GM18517 (cell line): ENCODE results near the gene RAD52.
"Not testable (repeated sequence)": the region's sequence is repeated elsewhere in the genome, so short reads cannot be mapped to it uniquely, and the experiment has no call there.

Source experiments
- ATAC-seq: cut with Tn5 transposase; IDR thresholded peaks from one replicate; pipeline ENCODE4 v1.9.1; 2021; ENCODE audit warnings: mild to moderate bottlenecking, moderate library complexity; ENCODE audit not compliant: unreplicated experiment

The RAD52 gene

DNA sequence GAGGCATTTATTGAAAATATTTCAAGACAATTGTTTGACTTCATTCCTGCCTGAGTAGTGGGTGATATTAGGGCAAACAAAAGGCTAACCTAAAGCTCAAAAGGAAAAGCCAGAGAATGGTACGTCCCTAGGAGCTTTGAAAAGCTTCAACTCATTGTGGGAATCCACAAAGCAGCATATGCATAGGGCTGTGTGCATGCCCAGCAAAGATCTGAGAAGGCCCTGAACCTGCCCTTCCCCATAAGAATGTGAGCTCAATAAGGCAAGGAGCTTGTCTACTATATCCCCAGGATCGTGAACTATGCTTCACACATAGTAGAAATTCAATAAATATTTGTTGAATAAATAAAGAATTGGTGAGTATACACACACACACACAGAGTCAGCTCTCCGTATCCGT is 19.1 kb upstream of the RAD52 start:
- ATAC-seq, result no peak

DNA sequence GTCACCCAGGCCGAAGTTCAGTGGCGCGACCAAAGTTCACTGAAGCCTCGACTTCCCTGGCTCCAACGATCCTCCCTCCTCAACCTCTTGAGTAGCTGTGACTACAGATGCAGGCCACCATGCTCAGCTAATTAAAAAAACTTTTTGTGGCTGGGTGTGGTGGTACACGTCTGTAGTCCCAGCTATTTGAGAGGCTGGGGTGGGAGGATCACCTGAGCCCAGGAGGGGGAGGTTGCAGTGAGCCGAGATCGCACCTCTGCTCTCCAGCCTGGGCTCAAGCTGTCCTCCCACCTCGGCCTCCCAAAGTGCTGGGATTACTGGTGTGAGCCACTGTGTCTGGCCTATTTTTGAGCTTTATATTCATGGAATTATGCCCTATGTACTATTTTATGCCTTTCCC is 18.1 kb upstream of the RAD52 start:
- ATAC-seq, result no peak

DNA sequence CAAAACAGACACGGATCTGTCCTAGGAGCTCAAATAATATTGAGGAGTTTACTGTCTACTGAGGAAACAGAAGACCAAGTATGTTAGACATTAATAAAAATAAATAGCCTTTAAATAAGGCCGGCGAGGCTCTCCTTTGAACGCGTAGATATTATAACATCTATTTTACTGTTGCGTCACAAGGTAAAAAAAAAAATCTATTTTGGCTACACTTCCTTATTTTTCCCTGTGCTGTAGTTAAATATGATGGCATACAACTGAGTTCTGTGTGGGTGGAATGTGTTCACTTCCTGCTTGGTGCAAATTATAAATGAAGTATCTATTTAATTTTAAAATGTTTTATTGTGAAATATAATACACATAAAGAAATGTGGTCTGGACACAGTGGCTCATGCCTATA is 17.2 kb upstream of the RAD52 start:
- ATAC-seq, result no peak

DNA sequence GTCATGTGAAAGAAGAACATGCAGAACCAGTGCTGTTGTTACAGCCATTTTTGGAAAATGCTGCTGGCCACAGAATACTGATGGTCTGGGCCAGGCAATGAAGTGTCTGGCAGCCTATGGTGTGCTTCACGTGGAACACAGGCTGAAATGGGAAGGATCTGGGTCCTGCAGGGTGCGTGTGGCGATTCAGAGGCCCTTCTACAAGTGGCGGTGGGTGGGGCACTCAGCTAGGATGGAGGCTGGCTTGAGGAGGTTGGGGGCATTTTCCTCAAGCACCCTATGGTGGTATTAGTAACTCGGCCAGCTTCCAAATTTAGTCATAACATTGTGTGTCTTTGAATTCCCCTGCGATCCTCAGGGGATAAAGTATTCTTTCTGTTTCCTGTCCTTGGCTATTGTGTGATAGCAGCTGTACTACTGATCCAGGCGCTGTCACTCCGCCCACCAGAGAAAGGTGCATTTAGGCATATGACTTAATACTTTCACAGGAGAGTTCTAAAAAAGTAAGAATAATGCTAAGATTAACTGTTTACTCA is 9.2 kb upstream of the RAD52 start:
- ATAC-seq, result peak; percentile 77

DNA sequence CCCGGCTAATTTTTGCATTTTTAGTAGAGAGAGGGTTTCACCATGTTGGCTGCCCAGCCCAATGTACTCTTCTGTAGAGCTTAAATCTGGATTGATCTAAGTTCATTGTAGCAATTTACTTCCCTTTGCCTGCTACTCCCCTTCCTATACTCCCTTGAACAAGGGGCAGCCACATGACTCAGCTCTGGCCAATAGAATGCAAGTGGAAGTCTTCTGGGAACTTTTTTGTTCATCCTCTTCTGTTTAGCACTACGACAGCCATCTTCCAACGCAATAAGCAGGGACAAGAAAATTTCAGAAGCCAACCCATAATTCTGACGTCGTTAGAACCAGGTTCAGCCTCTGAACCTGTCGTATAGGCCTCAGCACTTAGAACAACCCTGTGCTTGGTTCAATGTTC is 6.4 kb upstream of the RAD52 start:
- no peak for ATAC-seq

DNA sequence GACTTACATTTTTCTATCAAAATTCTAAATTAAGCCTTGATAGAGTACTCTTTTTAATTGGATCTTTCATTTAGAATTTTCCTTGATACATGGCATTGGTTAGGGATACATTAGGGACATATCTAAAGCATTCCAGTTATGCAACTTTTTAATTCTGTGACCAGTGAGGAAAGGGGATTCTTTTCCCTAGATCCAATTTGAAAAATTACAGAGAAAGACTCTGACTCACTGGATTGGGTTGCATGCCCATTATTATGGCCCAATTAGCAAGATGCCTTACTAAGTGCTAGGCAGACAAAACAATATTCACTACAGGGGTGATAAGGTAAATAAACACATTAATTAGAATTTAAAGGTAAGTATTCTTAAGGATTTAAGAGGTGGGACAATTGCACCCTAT is 5.2 kb upstream of the RAD52 start:
- ATAC-seq, result no peak

DNA sequence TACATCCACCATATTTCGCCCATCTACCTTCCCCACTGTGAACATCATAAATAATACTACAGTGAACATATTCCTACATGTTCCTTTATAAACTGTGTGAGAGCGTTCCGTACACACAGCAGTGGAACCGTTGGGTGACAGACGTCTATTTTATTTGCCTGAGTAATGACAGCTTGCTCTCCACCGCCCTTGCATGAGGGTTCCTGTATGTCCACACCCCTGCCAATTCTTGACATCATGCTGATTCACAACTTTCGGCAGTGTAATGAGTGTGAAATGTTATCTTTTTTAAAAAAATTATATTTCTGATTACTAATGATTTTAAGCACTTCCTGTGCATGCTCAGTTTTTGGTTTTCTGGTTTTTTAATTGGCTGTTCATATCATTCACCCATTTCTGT is 4.3 kb upstream of the RAD52 start:
- no peak for ATAC-seq

DNA sequence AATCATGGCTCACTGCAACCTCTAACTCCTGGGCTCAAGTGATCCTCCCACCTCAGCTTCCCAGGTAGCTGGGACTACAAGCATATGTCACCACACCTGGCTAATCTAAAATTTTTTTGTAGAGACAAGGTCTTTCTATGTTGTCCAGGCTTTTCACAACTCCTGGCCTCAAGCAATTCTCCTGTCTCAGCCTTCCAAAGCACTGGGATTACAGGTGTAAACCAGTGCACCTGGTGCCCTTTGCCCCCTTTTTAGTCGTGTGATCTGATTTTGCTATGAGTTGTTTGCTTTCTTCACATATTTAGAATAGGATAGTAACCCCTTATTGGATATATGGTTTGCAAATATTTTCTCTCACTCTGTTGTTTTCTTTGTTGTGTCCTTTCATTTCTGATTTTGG is 1.7 kb upstream of the RAD52 start:
- no peak for ATAC-seq

DNA sequence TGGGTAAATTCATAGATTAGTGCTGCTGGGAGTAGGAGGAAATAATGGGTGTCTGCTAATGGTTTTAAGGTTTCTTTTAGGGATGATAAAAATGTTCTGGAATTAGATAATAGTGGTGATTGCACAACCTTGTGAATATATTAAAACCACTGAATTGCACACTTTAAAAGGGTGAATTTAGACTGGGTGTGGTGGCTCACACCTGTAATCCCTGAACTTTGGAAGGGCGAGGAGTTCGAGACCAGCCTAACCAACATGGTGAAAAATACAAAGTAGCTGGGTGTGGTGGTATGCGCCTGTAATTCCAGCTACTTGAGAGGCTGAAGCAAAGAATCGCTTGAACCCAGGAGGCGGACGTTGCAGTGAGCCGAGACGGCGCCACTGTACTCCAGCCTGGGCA is 1.3 kb downstream of the RAD52 start:
- ATAC-seq, result no peak

DNA sequence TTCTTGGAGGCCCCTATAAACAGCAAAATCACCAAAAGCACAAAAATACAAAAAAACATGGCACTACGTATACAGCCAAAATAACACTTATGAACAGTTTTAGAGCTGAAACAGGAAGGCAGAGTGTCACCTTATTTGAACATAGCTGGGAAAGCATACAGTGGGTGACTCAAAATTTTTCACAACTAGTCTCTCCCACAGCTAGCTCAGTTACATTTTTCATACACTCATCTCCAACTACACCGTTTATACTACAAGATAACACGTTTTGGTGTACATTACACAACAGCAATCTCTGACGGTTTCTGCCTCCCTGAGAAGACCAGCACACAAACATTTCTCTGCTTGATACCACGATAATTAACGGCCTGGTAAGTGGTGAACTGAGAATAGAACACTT is 2.9 kb downstream of the RAD52 start:
- no peak for ATAC-seq

DNA sequence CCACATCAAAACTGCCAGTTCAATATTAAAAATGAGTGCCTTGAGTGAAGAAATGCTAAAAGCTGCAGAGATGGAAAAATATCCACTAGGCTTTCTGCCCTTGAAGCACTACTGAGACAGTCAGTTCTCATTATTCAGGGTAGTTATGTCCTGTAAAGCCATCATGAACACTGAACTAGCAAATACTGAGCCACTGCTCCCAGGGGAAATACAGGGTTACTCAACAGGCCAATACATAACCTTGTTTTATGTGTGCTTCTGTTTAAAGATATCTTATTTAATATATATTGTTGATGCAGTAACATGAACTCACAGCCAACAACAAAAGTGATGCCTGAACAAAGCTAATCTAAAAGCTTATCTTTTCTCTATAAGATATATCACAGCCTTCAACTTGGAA is 3.3 kb downstream of the RAD52 start:
- ATAC-seq, result no peak

DNA sequence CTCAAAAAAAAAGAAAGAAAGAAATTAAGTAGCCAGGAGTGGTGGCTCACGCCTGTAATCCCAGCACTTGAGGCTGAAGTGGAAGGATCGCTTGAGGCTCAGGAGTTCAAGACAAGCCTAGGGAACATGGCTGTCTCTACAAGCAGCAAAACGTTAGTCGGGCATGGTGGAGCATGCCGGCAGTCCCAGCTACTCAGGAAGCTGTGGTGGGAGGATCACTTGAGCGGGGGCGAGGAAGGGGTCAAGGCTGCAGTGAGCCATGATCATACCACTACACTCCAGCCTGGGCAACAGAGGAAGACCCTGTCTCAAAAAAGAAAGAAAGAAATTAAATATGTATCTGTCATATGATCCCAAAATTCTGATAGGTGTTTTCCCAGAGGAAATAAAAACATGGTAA is 5.3 kb downstream of the RAD52 start:
- ATAC-seq, result no peak

DNA sequence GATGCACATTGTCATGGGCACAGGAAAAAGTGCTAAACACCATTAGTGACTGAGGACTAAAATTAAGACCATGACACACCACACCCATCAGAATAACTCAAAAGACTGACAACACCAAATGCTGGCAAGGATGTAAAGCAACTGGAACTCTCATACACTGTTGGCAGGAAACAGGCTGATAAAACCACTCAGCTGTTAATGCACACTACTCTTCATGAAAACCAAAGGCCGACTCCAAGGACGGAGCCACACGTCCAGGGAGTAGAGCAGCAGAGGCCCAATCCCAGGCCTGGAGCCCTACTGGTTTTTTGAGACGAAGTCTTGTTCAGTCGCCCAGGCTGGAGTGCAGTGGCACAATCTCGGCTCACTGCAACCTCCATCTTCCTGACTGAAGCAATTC is 6.4 kb downstream of the RAD52 start:
- ATAC-seq, result no peak

DNA sequence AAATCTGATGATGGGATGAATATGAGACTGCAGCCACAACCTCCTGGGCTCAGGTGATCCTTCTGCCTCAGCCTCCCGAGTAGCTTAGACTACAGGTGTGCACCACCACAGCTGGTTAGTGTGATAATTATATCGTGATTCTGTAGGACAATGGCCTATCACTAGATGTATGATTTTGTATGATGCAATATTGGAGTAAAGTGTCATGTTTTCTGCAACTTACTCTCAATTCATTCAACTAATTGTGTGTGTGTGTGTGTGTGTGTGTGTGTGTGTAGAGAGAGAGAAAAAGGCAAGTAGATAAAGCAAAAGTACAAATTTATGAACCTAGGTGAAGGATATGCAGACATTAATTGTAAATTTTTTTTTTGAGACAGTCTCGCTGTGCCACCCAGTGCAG is 10.7 kb downstream of the RAD52 start:
- no peak for ATAC-seq

DNA sequence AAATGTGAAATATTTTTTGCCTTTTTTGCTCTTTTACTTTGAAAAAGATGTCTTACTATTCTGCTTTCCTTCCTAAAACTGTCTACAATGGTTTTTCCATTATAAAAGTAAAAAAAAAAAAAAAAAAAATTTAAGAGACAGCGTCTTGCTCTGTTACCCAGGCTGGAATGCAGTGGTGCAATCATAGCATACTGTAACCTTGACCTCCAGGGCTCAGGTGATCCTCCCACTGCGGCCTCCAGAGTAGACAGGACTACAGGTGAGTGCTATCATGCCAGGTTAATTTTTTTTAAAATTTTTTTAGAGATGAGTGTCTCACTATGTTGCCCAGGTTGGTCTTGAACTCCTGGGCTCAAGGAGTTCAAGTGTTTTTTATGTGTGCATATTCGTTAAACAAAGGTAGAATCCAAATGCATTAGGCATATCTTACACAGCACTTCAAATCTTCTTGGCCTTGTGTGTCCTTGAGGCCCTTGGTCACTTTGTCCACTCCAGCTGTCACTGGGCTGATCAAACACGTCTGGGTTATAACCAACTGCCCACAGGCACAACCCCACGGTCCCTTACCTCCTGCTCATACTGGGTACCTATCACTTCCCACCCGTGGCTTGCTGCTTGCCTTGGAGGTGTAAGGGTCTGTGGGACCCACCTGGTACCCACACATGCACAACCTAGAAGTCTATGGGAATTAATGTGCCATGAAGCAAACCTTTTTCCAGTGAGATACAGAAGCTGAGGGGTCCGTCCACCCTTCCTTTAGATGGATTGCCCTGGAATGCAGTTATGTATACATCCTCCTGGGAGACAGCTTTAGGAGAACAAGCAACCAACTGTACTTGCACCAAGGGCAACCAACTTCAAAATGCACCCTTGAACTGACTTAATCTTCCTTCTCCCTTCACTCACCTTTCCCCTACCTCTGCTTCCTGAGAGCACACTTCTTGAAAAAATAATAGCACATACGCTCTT is 12.8 kb downstream of the RAD52 start:
- no peak for ATAC-seq

DNA sequence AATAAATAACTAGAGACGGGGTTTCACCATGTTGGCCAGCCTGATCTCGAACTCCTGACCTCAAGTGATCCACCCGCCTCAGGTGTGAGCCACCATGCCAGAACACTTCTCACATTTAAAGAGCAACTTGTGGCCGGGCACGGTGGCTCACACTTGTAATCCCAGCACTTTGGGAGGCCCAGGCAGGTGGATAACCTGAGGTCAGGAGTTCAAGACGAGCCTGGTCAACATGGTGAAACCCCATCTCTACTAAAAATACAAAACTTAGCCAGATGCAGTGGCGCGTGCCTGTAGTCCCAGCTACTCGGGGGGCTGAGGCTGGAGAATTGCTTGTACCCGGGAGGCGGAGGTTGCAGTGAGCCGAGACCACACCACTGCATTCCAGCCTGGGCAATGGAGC is 13.6 kb downstream of the RAD52 start:
- not testable (repeated sequence) for ATAC-seq

DNA sequence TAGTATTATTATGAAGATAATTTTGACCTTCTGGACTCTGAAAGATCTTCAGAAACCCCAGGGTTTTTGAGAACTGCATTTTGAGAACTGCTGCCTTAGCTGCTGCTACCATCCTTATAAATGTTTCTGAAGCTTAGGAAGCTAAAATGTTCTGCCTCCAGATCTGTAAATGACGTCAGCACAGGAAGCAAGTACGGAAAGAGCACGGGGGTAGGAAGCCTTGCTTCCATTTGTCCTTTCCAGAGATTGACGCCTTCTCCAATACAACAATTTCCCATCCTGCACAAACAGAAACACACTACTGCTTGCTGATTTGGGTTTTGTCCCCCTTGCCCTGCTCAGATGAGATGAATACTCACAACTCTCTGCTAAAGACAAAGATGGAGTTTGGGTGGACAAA is 17.9 kb downstream of the RAD52 start:
- ATAC-seq, result no peak

DNA sequence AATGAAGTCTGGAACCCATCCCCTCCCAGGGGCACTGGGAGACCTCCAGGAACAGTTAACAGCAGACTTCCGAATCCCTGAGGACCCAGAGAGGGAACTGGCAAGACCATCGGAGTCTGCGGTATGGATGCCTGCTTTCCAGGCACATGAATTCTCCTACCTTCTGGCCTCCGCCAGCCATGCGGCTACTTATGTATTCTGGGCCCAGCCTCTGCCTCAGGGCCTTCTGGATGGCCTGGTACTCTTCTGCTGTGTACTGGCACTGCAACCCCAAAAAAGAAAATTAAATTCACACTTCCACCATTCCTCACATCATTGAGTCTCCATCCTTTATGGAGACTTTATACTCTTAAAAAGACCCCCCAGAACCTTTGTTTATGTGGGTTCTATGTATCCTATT is 18.4 kb downstream of the RAD52 start:
- no peak for ATAC-seq

DNA sequence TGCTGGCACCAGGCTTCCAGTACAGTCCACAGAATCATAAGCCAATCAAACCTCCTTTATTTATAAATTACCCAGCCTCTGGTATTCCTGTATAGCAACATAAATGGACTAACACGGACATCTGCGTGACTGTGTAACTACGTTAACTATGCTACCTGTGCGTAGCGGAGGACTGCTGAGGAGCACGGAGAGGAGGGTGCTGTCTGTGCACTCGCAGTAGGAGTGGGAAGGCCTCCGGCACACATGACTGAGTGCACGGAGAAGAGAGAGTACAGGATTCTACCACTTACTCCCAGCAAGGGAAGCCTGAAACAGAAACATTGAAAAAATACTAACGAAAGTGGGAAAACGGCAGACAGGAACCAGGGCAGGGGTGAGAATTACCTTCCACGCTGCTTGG is 22.9 kb downstream of the RAD52 start:
- no peak for ATAC-seq

DNA sequence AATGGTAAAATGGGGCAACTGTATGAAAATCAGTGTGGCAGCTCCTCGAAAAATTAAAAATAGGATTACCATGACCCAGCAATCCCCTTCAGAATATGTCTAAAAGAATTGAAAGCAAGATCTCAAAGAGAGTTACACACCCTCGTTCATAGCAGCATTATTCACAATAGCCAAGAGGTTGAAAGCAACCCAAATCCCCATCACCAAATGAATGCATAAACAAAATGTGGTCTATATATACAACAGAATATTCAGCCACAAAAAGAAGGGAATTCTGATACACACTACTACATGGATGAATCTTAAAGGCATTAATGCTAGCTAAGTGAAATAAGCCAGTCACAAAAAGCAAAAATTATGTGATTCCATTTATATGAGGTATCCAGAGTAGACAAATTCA is 27.2 kb downstream of the RAD52 start:
- no peak for ATAC-seq

DNA sequence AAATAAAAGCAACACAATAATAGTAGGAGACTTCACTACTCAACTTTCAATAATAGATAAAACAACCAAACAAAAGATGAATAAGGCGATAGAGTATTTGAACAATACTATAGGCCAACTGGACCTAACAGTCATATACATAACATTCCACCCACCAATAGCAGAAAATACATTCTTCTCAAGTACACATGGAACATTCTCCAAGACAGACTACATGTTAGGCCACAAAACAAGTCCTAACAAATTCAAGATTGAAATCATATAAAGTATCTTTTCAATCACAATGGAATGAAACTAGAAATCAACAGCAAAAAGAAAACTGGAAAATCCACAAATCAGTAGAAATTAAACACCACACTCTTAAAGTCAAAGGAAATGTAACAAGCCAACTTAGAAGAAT is 28.8 kb downstream of the RAD52 start:
- ATAC-seq, result no peak

DNA sequence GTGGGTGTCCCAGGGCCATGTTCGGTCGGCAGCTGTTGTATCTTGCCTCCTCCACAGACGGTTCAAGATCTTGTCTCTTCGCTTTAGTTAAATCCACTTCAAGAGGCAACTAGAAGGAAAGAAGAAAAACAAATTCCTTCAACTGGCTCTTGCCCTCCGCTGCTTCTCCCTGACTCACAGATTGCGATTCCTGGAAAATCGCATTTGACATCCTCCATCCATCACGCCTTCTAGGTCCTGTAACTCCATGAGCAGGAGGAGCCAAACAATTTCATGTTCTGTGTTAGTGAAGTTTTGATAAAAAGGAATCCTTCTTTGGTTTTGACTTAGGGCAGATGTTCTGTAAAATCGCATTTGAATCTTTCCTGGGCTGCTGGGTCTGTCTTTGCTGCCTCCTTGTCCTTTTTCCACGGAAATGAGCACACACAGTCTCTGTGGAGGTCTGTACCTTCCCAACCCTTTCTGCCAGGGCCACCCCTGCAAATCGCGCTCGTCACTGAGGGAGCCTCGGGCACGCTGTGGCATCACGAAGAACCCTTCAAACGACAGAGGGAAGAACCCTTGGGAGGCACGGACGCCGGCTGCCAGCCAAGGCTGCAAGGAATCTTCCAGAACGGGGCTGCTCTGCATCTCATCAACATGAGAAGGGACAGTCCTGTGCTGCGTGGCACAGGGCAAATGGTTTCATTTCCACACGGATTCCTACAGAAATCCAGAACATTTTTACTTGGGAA is 32.6 kb downstream of the RAD52 start:
- ATAC-seq, result no peak
